K562 (cell line): ENCODE data around the gene MSTO1. TPM values are rescaled to one million over a fixed set of nuclear protein-coding genes. Genes with fewer than 3 reads are reported as not detected.

ENCODE experiments used
- CCNT2 ChIP-seq: IDR thresholded peaks from 2 replicates; pipeline ENCODE4 v1.6.1; 2011; ENCODE audit warnings: borderline replicate concordance, low read depth, mild to moderate bottlenecking, moderate library complexity, mixed read lengths, low read length; ENCODE audit not compliant: insufficient read length; ENCODE audit errors: extremely low read depth
- CREB1 ChIP-seq, 2 experiments: sonication (generic) in 1 of 2; formaldehyde crosslinking in 1 of 2; IDR thresholded peaks; 2 replicates each; pipeline versions ENCODE4 v1.6.1 to v1.8.0; 2012 to 2022; ENCODE audit warnings: inconsistent platforms in 1 of 2, mild to moderate bottlenecking in 1 of 2, missing genetic modification reagents in 1 of 2, moderate library complexity in 1 of 2
- CSDE1 ChIP-seq, 2 experiments: fragments of 450-650 bp; IDR thresholded peaks; 2 replicates each; pipeline ENCODE4 v1.6.1; 2016; ENCODE audit warnings: mild to moderate bottlenecking in 1 of 2
- DDX20 ChIP-seq: fragments of 450-650 bp; IDR thresholded peaks from 2 replicates; pipeline ENCODE4 v1.6.1; 2016; ENCODE audit warnings: missing genetic modification characterization, low read depth, mild to moderate bottlenecking, missing compliant biosample characterization, moderate library complexity
- ESRRB ChIP-seq: fragments of 250-450 bp; sonication (Bioruptor Pico); IDR thresholded peaks from 2 replicates; pipeline ENCODE4 v1.5.0; 2020; ENCODE audit warnings: mild to moderate bottlenecking, moderate library complexity, borderline replicate concordance
- FOS ChIP-seq: IDR thresholded peaks from 3 replicates; pipeline ENCODE4 v1.6.1; 2011; ENCODE audit not compliant: insufficient read length; ENCODE audit errors: extremely low read depth
- HEY1 ChIP-seq: fragments of 250-450 bp; sonication (Bioruptor Pico); IDR thresholded peaks from 2 replicates; pipeline ENCODE4 v1.5.0; 2020; ENCODE audit warnings: mild to moderate bottlenecking, moderate library complexity, borderline replicate concordance
- HLTF ChIP-seq: fragments of 450-650 bp; IDR thresholded peaks from 2 replicates; pipeline ENCODE4 v1.6.1; 2016
- NR1H2 ChIP-seq: sonication (generic); formaldehyde crosslinking; IDR thresholded peaks from 2 replicates; pipeline ENCODE4 v1.4.0; 2020; ENCODE audit warnings: mild to moderate bottlenecking, missing genetic modification reagents
- RBM39 ChIP-seq: fragments of 200-400 bp; formaldehyde crosslinking; optimal IDR thresholded peaks from 2 replicates; pipeline ENCODE3; 2018; ENCODE audit warnings: low read depth, low read length
- TRIM28 ChIP-seq: fragments of 450-650 bp; IDR thresholded peaks from 2 replicates; pipeline ENCODE4 v1.6.1; 2017
- ZNF253 ChIP-seq: fragments of 250-450 bp; sonication (Bioruptor Pico); conservative IDR thresholded peaks from 2 replicates; pipeline ENCODE4 v1.6.1; 2021; ENCODE audit warnings: mild to moderate bottlenecking
- ZNF354B ChIP-seq: fragments of 250-450 bp; sonication (Bioruptor Pico); IDR thresholded peaks from 2 replicates; pipeline ENCODE4 v1.4.0; 2020
- ZNF431 ChIP-seq: sonication (generic); formaldehyde crosslinking; IDR thresholded peaks from 2 replicates; pipeline ENCODE4 v1.8.0; 2022; ENCODE audit warnings: mild to moderate bottlenecking, missing genetic modification reagents
- ZNF668 ChIP-seq: fragments of 250-450 bp; sonication (Bioruptor Pico); IDR thresholded peaks from 2 replicates; pipeline ENCODE4 v1.8.0; 2022; ENCODE audit warnings: mild to moderate bottlenecking, inconsistent platforms
- polyA plus RNA-seq, 8 experiments: library from polyadenylated mRNA; depleted of rRNA in 4 of 8; stranded (reverse) in 5 of 8; unstranded in 3 of 8; fragments of >200 nt; fragmentation: Nextera tagmentation in 2 of 8; fragmentation: Illumina TruSeq in 1 of 8; extraction: Ambion mirVana in 2 of 8; extraction: Trizol in 1 of 8; gene quantifications; 2 replicates each; pipeline versions ENCODE4 v1.2.1 to v1.2.3, GENCODE V29; 2011 to 2014; ENCODE audit warnings: inconsistent platforms in 1 of 8, missing spikeins in 1 of 8
- total RNA-seq, 7 experiments: library from RNA; depleted of rRNA in 6 of 7; stranded (reverse); fragments of >200 nt in 6 of 7; fragmentation: Illumina TruSeq in 2 of 7; extraction: Trizol in 2 of 7; gene quantifications; 2 replicates each; pipeline versions ENCODE4 v1.2.1 to v1.2.3, GENCODE V29; 2011 to 2021; ENCODE audit warnings: low replicate concordance in 1 of 7
- TF ChIP-seq, protein P1 (sequence below): sonication (generic); formaldehyde crosslinking; IDR thresholded peaks from 2 replicates; pipeline ENCODE4 v1.8.0; 2022; ENCODE audit warnings: mild to moderate bottlenecking, missing genetic modification reagents
- TF ChIP-seq, protein P2 (sequence below): fragments of 250-450 bp; sonication (Bioruptor Pico); IDR thresholded peaks from 2 replicates; pipeline ENCODE4 v1.8.0; 2022; ENCODE audit warnings: inconsistent platforms, mild to moderate bottlenecking, moderate library complexity, borderline replicate concordance
- TF ChIP-seq, protein P3 (sequence below), 3 experiments: fragments of 200-800 bp in 1 of 3; fragments of 250-450 bp in 1 of 3; fragments of 450-650 bp in 1 of 3; sonication (Bioruptor Pico) in 1 of 3; sonication (Bioruptor generic) in 1 of 3; formaldehyde crosslinking in 1 of 3; IDR thresholded peaks; 2 replicates each; pipeline versions ENCODE4 v1.6.1 to v1.8.0; 2016 to 2022; ENCODE audit warnings: mild to moderate bottlenecking in 2 of 3, missing genetic modification characterization in 2 of 3, missing compliant biosample characterization in 1 of 3, moderate library complexity in 1 of 3

The MSTO1 gene
- total and polyA plus RNA-seq, 9 of the 15 experiments (the other 6 are each of a cell fraction or from before 2014, with no cell fraction given), result 18.8 to 71.1 (median 47.3) TPM

DNA sequence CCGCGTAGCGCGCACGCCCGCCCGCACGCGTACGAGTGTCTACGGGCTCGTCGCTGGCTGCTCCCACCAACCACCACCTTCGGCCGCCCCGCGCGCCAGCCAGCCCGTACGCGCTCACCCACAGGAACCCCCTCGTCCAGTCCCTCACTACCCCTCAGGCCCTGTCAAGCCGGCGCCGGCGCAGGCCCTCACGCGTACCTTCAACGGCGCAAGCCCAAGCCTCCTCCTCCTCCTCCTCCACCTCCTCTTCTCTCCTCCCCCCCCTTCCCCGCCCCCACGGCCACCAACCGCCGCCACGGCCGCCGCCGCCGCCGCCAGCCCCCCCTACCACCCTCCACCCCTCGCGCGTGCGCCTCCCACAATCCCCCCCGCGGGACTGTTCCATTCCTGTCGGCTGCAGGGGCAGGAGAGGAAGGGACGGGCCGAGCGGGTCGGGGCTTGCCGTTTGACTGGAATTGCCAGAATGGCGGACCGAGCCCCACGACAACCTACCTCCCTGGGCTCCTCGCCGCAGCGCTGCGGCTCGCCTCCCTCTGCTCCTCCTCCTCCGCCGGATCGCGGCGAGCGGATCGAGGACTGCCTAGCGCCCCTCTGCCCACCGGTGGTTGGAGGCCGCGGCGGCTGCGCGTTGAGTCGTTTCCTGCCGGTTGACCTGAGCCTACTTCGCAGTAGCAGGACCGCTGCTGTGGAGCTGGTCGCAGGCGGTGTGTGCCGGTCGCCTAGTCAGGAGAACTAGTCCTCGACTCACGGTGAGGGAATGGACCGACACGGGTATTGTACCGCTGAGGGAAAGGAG lies 47.2 kb upstream of the MSTO1 start, which contains the start of gene ASH1L (continued):
- TF ChIP-seq, protein P1, sequence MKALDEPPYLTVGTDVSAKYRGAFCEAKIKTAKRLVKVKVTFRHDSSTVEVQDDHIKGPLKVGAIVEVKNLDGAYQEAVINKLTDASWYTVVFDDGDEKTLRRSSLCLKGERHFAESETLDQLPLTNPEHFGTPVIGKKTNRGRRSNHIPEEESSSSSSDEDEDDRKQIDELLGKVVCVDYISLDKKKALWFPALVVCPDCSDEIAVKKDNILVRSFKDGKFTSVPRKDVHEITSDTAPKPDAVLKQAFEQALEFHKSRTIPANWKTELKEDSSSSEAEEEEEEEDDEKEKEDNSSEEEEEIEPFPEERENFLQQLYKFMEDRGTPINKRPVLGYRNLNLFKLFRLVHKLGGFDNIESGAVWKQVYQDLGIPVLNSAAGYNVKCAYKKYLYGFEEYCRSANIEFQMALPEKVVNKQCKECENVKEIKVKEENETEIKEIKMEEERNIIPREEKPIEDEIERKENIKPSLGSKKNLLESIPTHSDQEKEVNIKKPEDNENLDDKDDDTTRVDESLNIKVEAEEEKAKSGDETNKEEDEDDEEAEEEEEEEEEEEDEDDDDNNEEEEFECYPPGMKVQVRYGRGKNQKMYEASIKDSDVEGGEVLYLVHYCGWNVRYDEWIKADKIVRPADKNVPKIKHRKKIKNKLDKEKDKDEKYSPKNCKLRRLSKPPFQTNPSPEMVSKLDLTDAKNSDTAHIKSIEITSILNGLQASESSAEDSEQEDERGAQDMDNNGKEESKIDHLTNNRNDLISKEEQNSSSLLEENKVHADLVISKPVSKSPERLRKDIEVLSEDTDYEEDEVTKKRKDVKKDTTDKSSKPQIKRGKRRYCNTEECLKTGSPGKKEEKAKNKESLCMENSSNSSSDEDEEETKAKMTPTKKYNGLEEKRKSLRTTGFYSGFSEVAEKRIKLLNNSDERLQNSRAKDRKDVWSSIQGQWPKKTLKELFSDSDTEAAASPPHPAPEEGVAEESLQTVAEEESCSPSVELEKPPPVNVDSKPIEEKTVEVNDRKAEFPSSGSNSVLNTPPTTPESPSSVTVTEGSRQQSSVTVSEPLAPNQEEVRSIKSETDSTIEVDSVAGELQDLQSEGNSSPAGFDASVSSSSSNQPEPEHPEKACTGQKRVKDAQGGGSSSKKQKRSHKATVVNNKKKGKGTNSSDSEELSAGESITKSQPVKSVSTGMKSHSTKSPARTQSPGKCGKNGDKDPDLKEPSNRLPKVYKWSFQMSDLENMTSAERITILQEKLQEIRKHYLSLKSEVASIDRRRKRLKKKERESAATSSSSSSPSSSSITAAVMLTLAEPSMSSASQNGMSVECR (CRISPR knock-in tag), result peak; percentile 73; the same call in 1 of the 2 replicates
- TF ChIP-seq DDX20, result no peak
- TF ChIP-seq, protein P2, sequence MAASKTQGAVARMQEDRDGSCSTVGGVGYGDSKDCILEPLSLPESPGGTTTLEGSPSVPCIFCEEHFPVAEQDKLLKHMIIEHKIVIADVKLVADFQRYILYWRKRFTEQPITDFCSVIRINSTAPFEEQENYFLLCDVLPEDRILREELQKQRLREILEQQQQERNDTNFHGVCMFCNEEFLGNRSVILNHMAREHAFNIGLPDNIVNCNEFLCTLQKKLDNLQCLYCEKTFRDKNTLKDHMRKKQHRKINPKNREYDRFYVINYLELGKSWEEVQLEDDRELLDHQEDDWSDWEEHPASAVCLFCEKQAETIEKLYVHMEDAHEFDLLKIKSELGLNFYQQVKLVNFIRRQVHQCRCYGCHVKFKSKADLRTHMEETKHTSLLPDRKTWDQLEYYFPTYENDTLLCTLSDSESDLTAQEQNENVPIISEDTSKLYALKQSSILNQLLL, result no peak
- no peak for TF ChIP-seq ZNF253 (CRISPR knock-in tag)
- peak; percentile 84 for TF ChIP-seq RBM39
- TF ChIP-seq CCNT2, result peak; percentile 49
- TF ChIP-seq ESRRB (CRISPR knock-in tag), result no peak
- TF ChIP-seq ZNF354B (CRISPR knock-in tag), result no peak
- no peak for TF ChIP-seq TRIM28
- TF ChIP-seq, protein P3, sequence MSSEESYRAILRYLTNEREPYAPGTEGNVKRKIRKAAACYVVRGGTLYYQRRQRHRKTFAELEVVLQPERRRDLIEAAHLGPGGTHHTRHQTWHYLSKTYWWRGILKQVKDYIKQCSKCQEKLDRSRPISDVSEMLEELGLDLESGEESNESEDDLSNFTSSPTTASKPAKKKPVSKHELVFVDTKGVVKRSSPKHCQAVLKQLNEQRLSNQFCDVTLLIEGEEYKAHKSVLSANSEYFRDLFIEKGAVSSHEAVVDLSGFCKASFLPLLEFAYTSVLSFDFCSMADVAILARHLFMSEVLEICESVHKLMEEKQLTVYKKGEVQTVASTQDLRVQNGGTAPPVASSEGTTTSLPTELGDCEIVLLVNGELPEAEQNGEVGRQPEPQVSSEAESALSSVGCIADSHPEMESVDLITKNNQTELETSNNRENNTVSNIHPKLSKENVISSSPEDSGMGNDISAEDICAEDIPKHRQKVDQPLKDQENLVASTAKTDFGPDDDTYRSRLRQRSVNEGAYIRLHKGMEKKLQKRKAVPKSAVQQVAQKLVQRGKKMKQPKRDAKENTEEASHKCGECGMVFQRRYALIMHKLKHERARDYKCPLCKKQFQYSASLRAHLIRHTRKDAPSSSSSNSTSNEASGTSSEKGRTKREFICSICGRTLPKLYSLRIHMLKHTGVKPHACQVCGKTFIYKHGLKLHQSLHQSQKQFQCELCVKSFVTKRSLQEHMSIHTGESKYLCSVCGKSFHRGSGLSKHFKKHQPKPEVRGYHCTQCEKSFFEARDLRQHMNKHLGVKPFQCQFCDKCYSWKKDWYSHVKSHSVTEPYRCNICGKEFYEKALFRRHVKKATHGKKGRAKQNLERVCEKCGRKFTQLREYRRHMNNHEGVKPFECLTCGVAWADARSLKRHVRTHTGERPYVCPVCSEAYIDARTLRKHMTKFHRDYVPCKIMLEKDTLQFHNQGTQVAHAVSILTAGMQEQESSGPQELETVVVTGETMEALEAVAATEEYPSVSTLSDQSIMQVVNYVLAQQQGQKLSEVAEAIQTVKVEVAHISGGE (CRISPR knock-in tag; IDR thresholded peaks at IDR 0.05), result 0 out of 6 replicates have a peak, but pooled peaks of 1 of the 3 experiments have one; percentile 25
- no peak for TF ChIP-seq ZNF668 (CRISPR knock-in tag)
- TF ChIP-seq HEY1, result no peak
- no peak for TF ChIP-seq FOS
- peak in 1 of 2 experiments; percentile 96; a peak in 1 of 4 replicates for TF ChIP-seq CSDE1 (IDR thresholded peaks at IDR 0.05)
- 0 out of 2 replicates have a peak, but pooled peaks have one; percentile 22 for TF ChIP-seq HLTF
- peak; percentile 75 for TF ChIP-seq ZNF431
- peak; percentile 43; the same call in 1 of the 2 replicates for TF ChIP-seq CREB1 (IDR thresholded peaks at IDR 0.05)
- peak; percentile 61; the same call in 1 of the 2 replicates for TF ChIP-seq CREB1 (CRISPR knock-in tag; IDR thresholded peaks at IDR 0.05)
- TF ChIP-seq NR1H2, result no peak
